IPS-NIHi7 (cell line): ENCODE measurements around the gene CTDSP2.
"Not testable (repeated sequence)": the region's sequence is repeated elsewhere in the genome, so short reads cannot be mapped to it uniquely, and the experiment has no call there.

Experiments
- DNase-seq: peaks from one replicate; pipeline ENCODE4 v3.0.0; 2012; ENCODE audit warnings: mixed read lengths; ENCODE audit errors: extremely low spot score

The CTDSP2 gene, protein sequence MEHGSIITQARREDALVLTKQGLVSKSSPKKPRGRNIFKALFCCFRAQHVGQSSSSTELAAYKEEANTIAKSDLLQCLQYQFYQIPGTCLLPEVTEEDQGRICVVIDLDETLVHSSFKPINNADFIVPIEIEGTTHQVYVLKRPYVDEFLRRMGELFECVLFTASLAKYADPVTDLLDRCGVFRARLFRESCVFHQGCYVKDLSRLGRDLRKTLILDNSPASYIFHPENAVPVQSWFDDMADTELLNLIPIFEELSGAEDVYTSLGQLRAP

DNA sequence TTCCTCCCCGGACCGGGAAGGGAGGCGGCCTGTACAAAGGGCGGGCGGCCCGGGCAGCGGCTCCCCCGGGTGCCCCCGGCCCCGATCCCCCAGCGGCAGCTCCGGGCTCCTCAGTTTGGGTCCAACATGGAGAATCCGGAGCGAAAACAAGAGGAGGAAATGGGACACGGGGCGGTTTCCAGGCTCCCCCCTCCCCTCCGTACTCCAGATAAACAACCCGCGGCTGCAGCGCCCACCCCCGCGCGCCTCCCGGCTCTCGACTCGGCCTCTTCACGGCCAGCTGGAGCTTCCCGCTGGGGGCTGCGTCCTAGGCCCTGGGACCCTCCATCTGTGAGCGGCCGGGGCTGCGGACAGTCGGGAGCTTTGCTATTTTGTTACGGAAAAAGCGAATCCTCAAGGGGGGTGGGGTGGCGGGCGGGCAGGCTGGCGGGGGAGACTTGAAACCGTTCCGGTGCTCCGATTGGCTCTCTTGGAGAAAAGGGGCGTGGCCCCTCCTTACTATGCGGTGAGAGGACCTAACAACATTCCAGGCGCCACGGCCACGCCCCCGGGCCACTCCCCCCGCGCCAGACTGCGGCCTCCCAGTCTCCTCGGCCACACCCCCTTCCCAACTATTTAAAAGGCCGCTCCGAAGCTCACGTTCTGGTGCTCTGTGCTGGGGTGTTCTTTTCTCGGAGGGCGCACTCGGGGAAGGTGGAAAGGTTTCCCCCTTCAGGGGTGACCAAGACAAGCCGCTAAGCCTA, at the start of gene CTDSP2:
CTDSP2 (minus strand) TSS at position 153 of the 743 bp plus-strand sequence. CDS start 294 bp downstream, outside the sequence.
- peak; percentile 99 for DNase-seq

GRCh38 chr12:57896115-57896433, 49.5 kb upstream of the CTDSP2 start:
- no peak for DNase-seq

DNA sequence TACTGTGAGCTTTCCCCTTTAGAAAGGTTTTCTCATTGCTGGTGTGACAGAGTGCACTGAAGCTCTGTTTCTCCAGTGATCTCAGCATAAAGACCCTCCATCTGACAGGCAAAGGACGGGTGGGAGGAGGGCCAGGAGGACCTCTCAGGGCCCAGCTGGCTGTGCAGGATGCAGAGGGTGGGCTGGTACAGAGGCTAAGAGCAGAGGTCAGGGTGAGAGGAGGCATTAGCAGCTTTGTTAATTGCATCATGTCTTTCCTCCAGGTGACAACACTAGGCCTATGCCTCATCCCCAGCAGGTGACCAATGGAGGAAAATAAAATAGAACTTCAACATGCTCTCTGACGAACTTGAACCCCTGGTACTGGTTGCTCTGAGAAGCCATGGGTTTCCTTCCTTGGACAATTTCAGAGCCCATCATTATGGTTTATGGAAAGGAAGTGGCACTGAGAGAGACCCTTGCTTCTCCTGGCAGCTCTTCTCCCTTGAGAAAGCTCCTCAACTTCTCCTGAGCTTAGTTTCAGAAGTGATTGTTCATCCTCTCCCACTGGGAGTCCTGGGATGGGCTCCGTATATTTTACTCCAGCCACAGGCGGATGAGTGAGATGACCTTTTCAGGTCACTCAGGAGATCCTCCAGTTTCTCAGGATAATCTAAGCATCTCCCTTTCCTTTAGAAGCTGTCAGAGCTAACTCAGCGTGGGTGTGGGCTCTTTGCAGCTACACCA, 49.0 kb upstream of the CTDSP2 start:
- no peak for DNase-seq

GRCh38 chr12:57894399-57895292, 48.1 kb upstream of the CTDSP2 start:
- no peak for DNase-seq

- DNase-seq, result no peak
These were observed 47.2 kb upstream of the CTDSP2 start for GRCh38 chr12:57893431-57894353.

DNA sequence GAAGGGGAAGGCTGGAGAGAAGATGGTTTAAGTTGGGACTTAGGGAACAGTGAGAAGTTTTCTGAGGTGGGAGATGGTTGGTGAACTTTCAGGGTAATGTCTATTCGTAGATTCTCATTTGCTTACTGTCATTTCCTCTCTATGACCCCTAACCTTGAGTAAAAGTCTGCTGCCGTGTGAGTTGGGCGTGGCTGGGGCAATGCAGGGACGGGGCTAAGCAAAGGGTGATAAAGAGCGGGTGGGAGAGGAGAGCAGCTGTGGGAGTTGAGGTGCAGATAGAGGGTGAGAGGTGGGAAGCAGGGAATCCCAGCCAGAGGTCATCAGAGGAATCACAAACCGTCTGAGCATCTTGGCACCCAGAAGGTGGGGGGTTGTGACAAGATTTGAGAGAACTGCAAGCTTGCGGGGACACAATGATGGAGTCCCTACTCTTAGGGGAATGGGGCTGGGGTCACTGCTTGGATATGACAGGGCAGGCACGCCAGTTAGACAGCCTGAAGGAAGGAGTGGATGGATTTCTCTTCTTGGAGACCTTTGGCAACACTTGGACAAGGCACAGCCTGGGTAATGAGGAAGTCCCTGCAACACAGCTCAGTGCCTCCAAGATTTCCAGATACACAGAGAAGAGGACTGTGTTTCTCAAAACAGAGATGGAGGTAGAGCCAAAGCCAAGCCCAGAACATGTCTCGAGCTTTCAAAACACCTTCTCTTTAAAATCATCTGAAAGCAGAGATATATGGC, 45.9 kb upstream of the CTDSP2 start:
- DNase-seq, result no peak

GRCh38 chr12:57891542-57892228, 45.2 kb upstream of the CTDSP2 start:
- DNase-seq, result no peak

GRCh38 chr12:57890191-57891115, 43.9 kb upstream of the CTDSP2 start:
- no peak for DNase-seq

GRCh38 chr12:57889500-57889989, 43.0 kb upstream of the CTDSP2 start:
- no peak for DNase-seq

DNA sequence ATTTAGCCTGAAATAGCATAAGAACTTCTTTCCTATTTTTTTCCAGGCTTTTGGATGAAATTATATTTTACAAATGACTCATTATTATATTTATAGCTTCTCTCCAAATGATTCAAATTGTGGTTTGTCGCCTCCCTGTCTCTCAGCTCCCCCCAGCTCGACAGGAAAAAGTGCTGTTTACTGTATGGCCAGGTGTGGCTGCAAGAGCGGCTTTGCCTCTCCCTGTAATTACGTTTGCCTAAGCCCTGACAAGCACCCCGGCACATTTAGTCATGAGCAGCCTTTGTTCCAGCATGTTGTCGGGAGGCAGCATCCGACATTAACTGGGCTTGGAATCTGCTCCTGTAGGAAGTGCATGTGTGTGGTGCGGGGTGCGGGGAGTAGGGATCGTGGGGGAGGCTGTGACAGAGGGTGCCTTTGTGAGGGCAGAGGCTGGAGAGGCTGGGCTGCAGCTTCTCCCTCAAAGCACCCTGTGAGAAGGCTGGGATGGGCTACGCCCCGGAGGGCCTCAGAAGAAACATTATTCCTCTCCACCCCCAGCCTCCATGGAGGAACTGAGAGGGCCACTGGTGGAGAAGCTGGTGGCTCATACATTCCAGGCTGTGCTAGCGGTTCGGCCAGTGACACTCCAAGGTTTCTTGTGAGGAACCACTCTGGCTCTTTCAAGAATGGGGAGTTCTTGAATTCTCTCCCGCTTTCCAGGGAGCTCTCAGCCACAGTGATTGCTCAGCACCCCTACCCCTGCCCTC, 42.1 kb upstream of the CTDSP2 start:
- peak; percentile 48 for DNase-seq

DNA sequence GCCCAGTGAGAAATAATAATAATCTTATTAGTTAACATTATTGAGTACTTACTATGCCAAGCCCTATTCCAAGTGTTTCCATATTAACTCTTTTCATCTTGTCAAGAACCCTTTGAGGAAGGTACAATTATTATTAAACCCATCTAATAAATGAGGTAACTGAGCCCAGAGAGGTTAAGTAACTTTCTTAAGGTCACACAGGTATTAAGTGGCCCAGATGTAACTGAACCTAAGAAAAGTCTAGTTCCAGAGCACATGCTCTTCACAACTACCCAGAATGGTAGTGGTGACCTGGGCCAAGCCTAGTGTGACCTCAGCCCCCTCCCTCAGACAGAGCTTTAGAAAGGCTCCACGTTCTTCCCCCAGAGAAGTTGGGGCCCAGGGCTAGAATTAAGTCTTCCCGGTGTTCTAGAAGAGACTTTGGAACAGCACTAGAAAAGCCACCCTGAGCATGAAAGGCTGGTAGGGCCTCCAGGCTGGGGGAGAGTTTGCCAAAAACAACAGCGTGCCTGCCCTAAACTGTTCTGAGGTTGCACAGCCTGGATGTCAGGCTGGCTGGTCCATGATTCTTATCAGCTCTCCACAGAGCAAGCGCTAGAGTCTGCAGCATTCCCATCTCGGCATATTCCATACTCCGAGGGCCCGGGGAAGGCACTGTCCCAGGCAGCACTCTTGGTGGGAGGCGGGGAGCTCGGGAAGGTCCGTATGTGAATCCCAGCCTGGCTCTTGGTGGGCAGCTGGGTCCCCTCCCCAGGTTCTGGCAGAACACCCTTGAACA, 41.3 kb upstream of the CTDSP2 start:
- no peak for DNase-seq

DNA sequence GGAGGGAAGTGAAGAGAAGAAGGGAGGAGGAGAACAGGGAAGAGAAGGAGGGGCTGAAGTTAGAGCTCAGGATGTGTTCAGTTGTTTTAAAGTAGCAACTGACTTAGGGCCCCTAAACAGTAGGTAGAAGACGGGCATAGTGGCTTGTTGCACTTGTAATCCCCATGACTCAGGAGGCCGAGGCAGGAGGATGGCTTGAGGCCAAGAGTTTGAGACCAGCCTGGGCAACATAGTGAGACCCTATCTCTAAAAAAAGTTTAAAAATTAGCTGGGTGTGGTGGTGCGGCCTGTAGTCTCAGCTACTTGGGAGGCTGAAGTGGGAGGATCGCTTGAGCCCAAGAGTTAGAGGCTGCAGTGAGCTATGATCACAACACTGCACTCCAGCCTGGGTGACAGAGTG, 40.4 kb upstream of the CTDSP2 start:
- DNase-seq, result not testable (repeated sequence)

DNA sequence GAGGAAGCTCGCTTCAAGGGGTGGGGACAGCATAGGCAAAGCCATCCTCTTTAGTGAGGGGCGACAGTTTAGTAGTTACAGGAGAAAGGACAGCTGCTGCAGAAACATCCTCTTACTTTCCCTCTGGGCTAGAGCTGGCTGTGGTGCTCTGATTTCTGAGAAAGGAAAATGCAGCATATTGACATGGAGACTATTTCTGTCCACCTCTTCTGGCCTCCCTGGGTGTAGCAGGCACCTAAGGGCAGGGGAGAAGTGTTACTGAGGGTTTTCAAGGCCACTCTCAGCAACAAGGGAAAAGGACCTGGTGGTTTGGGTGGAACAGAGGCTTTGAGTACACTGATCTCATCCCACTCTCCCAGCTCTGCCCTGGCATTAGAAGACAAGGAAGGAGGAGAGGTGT, 40.0 kb upstream of the CTDSP2 start:
- DNase-seq, result no peak

DNA sequence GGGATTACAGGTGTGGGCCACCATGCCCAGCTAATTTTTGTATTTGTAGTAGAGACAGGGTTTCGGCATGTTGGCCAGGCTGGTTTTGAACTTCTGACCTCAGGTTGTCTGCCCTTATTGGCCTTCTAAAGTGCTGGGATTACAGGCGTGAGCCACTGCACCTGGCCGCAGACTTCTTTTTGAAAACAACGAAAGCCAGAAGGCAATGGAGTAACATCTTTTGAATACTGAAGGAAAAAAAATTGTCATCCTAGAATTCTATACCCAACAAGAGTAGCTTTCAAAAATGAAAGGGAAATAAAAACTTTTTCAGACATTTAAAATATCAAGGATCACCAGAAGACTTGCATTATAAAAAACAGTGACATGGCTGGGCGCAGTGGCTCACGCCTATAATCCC, 38.7 kb upstream of the CTDSP2 start:
- no peak for DNase-seq

DNA sequence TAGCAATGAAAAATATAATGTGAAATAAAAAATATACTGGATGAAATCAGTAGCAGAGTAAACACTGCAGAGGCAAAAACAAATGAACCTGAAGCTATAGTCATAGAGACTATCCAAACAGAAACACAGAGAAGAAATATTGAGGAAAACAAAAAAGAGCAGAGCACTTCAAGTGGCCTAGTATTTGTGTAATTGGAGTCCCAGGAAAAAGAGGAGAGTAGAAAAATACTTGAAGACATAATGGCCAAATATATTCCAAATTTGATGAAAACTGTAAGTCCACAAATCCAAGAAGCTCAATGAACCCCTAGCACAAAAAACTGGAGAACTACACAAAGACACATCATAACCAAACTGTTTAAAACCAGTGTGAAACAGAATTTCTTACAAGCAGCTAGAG, 37.2 kb upstream of the CTDSP2 start:
- DNase-seq, result no peak

DNA sequence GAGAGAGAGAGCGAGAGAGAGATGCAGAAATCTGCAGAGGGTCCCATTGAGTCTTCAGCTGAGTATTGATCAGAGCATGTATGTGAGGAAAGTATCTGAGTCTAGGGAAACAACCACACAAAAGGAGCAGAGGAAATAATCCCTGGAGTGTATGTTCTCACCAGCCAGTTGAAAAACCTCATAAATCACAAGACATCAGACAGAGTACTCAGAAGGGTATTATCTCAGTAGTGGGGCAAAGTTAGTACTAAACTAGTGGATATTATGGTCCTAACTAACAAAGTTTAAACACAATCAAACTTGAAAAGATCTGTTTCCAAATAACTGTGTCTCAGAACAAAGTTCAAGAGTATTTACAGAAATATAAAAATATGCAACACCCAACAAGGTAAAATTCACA, 36.5 kb upstream of the CTDSP2 start:
- no peak for DNase-seq

GRCh38 chr12:57882575-57882974, 36.0 kb upstream of the CTDSP2 start:
- DNase-seq, result no peak
